ENCODE results near the gene NUDCD3.

NUDCD3 gene

DNA sequence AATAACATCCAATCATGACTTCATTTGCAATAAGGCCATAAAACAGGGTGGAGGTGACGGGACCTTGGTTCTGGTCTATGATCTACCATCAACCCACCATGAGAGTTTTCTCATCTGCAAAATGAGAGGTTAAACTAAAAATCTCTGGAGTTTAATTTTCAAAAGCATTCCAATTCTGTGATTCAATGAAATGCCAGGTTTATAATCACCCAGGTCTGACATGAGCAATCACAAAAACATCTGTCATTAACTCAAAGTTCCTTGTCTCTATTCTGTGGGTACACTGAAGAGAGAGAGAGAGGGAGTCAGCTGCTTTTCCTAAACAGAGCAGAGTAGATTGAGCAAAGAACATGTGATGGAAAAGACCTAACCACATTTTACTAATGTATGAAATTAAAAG is 75.4 kb downstream of the NUDCD3 start:
- in situ Hi-C loops (cut with MboI; ENCODE audit: low sequenced_read_pairs, unreplicated experiment): no loop called here
- TF ChIP-seq, protein P1, sequence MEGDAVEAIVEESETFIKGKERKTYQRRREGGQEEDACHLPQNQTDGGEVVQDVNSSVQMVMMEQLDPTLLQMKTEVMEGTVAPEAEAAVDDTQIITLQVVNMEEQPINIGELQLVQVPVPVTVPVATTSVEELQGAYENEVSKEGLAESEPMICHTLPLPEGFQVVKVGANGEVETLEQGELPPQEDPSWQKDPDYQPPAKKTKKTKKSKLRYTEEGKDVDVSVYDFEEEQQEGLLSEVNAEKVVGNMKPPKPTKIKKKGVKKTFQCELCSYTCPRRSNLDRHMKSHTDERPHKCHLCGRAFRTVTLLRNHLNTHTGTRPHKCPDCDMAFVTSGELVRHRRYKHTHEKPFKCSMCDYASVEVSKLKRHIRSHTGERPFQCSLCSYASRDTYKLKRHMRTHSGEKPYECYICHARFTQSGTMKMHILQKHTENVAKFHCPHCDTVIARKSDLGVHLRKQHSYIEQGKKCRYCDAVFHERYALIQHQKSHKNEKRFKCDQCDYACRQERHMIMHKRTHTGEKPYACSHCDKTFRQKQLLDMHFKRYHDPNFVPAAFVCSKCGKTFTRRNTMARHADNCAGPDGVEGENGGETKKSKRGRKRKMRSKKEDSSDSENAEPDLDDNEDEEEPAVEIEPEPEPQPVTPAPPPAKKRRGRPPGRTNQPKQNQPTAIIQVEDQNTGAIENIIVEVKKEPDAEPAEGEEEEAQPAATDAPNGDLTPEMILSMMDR (IDR thresholded peaks at IDR 0.05; ENCODE audit: borderline replicate concordance, control extremely low read depth, extremely low read depth, insufficient read depth, missing control alignments): no peak
- DNase-seq (ENCODE audit: low spot score): no peak

DNA sequence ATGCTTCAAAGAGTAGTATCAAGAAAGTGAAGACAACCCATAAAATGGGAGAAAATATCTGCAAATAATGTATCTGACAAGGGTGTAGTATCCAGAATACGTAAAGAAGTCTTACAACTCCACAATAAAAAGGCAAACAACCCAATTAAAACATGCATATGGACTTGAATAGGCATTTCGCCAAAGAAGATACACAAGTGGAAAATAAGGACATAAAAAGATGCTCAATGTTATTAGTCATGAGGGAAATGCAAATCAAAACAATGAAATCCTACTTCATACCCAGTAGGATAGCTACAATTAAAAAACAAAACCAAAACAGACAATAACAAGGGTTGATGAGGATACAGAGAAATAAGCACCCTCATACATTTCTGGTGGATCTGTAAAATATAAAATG is 79.2 kb downstream of the NUDCD3 start:
- DNase-seq (ENCODE audit: low spot score): no peak
- in situ Hi-C loops (cut with MboI; ENCODE audit: low sequenced_read_pairs, unreplicated experiment): no loop called here
- TF ChIP-seq, protein P1 (IDR thresholded peaks at IDR 0.05; ENCODE audit: borderline replicate concordance, control extremely low read depth, extremely low read depth, insufficient read depth, missing control alignments): no peak

DNA sequence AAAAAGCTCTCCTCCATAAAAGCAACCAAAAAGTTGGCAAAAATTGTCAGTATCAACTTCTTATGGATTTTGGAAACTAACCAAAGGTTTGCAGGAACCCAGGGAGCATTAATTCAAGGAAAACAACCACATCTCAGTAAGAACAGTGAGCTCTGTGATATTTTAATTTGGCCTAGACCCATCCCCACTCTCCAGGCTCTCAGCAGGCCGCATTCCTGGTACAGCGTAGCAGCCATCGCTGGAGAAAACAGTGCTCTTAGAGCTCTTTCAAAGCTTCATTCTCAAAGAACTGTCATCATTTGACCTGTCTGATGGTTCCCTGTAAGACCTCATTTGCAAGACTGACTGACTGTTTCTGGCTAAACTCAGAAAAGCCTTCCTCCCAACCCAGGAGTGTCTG is 81.9 kb downstream of the NUDCD3 start:
- TF ChIP-seq, protein P1 (IDR thresholded peaks at IDR 0.05; ENCODE audit: borderline replicate concordance, control extremely low read depth, extremely low read depth, insufficient read depth, missing control alignments): no peak
- in situ Hi-C loops (cut with MboI; ENCODE audit: low sequenced_read_pairs, unreplicated experiment): no loop called here
- no peak for DNase-seq (ENCODE audit: low spot score)

DNA sequence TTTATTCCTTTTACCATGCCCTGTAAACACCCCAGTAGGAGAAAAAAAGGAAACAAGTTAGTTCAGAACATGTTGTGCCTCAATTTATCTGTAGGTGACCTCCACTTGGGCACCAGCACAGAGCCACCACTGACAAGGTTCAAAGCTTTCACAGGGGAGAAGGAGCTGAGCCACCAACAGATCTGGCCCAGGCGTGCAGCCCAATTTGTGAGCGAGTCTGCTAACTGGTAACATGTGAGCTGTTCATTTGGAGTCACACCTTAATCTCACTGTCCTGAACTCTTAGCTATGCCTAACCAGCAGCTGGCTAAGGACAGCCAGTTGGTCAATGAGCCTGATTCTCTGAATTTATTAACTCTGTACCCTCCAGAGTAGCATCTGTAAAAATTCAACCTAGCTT is 86.7 kb downstream of the NUDCD3 start:
- TF ChIP-seq, protein P1 (IDR thresholded peaks at IDR 0.05; ENCODE audit: borderline replicate concordance, control extremely low read depth, extremely low read depth, insufficient read depth, missing control alignments): no peak
- no peak for DNase-seq (ENCODE audit: low spot score)
- in situ Hi-C loops (cut with MboI; ENCODE audit: low sequenced_read_pairs, unreplicated experiment): no loop called here

DNA sequence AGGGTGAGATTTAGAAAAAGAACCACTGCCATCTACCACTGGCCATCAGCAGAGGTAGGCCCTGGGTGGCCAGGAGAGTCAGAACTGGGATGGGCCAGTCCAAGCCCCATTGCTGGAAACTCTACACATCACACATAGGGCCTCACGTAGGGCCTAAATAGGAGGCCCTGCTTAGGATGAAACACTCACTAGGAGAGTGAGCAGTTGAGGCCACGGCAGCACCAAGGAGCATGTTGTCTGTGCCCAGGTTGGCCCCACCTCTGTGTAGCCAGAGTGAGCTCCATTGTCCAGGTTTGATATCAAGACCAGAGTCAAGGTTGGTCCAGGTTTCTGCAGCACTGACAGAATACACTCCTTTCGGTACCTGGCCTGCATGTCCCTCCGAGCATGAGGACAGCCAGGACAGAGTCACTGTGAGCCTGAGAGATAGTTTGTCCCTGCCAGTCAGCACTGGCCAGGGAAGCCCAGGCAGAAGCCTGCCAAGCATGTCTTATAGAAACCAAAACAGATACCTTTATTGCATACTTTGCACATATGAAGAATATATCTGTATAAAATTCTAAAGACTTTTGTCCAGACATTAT is 87.2 kb downstream of the NUDCD3 start:
- TF ChIP-seq, protein P1 (IDR thresholded peaks at IDR 0.05; ENCODE audit: borderline replicate concordance, control extremely low read depth, extremely low read depth, insufficient read depth, missing control alignments): no peak
- DNase-seq (ENCODE audit: low spot score): no peak
- in situ Hi-C loops (cut with MboI; ENCODE audit: low sequenced_read_pairs, unreplicated experiment): no loop called here

DNA sequence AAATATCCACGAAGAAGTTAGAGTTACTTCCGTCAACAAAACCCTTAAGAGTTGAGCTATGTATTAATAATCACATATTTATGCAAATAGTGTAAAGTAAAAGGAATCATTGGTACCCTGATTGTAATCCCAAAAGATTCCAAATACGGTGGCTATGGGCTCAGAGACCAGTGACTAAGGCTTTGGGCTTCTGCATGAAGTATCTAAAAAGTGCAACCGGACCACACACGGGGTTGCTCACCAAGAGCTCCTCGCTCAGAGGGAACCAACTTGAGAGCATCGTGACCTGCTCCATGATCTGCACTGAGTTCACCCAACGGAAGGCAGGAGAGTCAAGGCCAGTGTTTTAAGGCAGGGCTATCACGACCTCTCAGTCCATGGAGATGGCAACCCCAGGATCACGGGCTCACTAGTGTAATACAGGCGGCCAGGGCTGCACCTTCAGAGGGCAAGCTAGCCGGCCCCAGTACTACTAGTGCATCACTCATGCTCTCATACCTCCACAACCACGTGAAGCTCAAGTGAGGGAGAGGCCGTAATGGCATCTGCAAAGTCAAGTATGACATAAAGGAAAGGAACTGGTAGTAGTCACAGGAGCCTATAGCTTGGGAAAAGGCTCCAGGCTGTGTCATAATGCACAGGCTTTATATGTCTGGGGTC is 87.9 kb downstream of the NUDCD3 start:
- in situ Hi-C loops (cut with MboI; ENCODE audit: low sequenced_read_pairs, unreplicated experiment): no loop called here
- DNase-seq (ENCODE audit: low spot score): no peak
- TF ChIP-seq, protein P1 (IDR thresholded peaks at IDR 0.05; ENCODE audit: borderline replicate concordance, control extremely low read depth, extremely low read depth, insufficient read depth, missing control alignments): no peak
